T-helper 1 cell (primary cell): ENCODE data around the gene MEIOSIN.
"Not testable (repeated sequence)": the region's sequence is repeated elsewhere in the genome, so short reads cannot be mapped to it uniquely, and the experiment has no call there.

Source experiments
- DNase-seq, 5 donors: peaks; one replicate each; pipeline ENCODE4 v3.0.0-alpha.2; 2012 to 2020

Gene MEIOSIN

DNA sequence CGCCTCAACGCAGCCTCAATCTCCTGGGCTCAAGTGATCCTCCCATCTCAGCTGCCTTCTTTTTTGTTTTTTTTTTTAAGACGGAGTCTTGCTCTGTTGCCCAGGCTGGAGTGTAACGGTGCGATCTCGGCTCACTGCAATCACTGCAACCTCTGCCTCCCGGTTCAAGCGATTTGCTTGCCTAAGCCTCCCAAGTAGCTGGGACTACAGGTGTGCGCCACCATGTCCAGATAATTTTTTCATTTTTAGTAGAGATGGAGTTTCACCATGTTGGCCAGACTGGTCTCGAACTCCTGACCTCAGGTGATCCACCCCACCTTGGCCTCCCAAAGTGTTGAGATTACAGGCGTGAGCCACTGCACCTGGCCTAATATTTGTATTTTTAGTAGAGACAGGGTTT is 13.2 kb upstream of the MEIOSIN start:
- DNase-seq, result not testable (repeated sequence)

DNA sequence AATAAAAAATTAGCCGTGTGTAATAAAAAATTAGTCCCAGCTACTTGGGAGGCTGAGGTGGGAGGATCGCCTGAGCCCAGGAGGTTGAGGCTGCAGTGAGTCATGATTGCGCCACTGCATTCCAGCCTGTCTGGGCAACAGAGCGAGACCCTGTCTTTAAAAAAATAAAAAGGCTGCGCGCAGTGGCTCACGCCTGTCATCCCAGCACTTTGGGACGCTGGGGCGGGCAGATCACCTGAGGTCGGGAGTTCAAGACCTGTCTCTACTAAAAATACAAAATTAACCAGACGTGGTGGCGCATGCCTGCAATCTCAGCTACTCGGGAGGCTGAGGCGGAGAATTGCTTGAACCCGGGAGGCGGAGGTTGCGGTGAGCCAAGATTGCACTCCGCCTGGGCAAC is 4.6 kb upstream of the MEIOSIN start:
- not testable (repeated sequence) for DNase-seq

DNA sequence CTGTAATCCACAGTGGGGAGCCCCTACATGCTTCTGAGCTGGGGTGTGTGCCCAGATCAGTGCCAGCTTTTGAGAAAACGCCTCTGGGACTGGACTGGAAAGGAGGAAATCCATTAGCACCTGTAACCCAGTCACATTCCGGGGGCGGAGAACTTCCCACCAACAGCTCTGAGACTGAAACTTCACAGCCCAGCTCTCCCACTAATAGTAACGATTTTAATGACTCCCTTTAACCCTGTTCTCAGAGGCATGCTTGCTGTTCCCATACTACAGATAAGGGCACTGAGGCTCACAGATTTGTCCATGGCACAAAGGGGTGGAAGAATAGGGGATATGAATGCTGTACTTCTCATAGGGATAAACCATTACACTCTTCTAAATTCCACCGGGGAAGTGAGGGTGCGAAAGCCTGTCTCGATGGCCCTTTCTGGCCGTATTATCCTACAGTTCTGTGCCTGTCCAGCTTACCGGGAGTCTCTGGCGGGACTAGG is 3.4 kb upstream of the MEIOSIN start:
- DNase-seq, result no peak

DNA sequence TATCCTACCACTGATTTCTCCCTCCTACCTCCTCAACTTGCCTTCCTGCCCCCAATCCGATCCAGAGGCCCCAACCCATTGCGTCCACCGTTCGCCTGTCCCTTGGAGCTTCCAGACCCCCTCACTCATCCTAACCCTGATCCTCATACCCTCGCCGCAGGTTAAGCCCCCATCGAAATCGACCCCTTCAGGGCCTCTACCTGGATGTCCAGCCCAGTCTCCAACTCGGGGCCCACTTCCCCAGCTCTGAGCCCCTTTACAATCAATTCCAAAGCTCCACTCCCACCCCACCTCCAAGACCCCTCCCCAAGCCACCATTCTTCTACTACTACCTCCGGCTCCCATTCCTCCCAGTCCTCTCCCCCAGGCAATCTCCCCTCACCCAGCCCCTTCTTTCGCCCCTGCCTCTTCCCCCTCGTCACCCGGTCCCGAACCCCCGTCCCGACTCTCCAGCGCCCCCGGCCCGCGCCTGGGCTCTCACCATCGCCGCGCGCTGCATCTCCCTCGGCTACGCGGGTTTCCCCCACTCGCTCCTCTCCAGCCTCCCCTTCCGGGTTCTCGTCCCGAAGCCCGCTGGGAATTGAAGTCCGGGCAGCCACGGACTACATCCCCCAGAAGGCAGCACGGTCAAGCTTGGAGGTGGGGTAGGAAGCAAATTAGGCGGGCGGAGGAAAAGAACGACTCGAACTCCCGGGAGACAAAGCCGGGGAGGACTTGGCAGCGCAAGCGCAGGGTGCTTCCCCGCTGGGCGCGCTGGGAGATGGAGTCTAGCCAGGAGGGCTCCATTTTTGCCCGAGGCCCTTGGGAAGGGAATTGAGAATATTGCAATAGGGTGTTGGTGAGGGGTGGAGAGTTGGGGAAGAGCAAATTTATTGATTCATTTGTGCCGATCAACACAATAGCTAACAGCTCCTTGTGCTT is 2.6 kb upstream of the MEIOSIN start, which contains the start of gene FBXO46:
Gene FBXO46 (minus strand): TSS at position 529 of the 921 bp plus-strand sequence. CDS start 17,401 bp downstream, outside the sequence.
- peak; percentile 80 to 94 (median 88) for DNase-seq

DNA sequence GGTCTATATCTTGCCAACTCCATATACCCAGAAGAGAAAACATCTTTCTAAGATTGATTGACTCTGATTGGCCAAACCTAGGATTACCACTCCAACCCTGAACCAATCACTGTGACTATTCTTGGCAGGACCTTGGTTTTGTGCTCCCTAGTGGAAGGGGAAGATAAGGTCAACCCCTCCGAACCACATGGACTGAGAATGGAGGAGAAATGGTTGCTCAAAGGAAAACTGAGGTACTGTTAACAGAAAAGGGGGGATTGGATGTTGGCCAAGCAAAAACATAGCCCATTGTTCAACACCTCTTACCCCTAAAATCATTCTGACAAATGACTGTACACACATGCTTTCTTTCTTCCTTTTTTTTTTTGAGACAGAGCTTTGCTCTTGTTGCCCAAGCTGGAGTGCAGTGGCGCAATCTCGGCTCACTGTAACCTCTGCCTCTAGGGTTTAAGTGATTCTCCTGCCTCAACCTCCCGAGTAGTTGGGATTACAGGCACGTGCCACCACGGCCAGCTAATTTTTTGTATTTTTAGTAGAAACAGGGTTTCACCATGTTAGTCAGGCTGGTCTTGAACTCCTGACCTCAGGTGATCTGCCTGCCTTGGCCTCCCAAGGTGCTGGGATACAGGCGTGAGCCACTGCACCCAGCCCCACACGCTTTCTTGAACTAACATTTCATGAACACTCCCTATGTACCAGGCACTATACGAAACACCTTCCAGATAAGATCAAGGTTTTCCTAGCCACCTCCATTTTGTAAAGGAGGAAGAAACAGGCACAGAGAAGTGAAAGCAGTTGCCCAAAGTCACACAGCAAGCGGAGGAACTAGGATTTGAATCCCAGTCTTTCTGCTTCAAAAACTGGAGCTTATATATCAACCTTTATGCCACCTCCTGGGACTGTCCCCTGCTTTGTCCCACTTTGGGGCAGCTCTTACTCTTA is 6.5 kb downstream of the MEIOSIN start:
- no peak for DNase-seq

DNA sequence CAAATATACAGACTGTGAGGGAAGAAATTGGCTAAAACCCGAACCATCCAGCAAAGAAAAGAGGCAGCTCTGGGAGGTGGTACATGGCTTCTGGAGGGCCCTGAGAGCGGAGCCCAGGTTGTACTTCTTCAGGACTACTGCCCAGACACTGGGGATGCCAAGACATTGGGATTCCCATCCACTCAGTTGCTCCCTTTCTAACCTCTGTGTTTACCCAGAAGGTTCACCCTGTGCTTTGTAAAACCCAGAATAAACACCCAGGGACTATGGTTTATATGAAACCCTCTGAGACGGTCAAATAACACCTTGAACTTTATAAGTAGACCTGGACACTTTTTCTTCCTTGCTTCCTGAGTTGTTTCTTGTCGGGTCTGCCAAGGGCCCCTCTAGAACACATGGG is 9.7 kb downstream of the MEIOSIN start:
- no peak for DNase-seq

DNA sequence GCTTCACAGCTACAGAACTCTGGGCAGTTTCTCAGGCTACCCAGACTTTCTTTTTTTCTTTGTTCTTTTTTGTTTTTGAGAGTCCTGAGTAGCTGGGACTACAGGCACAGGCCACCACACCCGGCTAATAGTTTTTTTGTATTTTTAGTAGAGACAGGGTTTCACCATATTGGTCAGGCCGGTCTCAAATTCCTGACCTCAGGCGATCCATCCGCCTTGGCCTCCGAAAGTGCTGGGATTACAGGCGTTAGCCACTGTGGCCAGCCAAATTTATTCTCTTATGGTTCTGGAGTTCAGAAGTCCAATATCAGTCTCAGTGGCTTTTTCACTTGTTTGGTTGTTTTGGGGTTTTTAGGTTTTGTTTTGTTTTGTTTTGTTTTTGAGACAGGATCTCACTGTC is 12.4 kb downstream of the MEIOSIN start:
- DNase-seq, result no peak

DNA sequence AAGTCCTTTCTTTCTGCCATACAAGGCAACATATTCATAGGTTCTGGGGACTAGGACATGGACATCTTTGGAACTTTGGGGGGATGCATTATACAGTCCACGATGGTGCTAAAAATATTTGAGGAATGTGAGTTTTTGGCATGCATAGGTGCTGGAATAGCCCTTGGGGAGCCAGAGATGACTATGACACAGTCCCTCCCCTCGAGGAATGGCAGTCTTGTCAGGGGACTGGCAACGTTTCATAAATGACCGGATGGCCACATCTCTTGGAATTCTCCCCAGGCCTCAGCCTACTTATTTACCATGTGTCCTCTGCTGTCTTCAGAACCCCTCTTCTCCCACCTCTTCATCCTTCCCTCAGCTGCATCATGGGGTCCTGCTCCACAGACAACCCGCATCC is 13.6 kb downstream of the MEIOSIN start:
- DNase-seq, result no peak

DNA sequence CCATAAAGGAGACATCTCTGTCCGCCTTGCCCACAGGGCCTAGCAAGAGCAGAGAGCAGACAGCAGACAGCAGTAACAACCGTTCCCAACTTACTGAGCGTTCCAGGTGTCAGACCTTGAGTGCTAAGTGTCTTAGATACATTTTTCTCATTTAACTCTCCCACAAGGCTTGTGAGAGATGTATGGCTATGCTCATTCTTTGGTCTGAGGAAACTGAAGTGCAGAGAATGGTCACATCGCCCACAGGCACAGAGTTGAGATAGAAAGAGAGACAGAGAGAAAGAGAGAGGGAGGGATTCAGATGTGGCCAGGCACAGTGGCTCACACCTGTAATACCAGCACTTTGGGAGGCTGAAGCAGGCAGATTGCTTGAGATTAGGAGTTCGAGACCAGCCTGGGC is 14.3 kb downstream of the MEIOSIN start:
- no peak for DNase-seq

DNA sequence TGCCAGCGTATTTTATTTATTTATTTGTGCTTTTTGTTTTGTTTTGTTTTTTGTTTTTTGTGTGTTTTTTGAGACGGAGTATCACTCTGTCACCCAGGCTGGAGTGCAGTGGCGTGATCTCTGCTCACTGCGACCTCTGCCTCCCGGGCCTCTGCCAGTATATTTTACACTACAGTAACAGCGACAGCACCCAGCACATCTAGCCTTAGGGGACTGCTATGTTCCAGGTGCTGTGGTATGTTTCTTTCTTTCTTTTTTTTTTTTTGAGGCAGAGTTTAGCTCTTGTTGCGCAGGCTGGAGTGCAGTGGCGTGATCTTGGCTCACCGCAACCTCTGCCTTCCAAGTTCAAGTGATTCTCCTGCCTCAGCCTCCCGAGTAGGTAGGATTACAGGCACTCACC is 18.2 kb downstream of the MEIOSIN start:
- DNase-seq, result not testable (repeated sequence)

DNA sequence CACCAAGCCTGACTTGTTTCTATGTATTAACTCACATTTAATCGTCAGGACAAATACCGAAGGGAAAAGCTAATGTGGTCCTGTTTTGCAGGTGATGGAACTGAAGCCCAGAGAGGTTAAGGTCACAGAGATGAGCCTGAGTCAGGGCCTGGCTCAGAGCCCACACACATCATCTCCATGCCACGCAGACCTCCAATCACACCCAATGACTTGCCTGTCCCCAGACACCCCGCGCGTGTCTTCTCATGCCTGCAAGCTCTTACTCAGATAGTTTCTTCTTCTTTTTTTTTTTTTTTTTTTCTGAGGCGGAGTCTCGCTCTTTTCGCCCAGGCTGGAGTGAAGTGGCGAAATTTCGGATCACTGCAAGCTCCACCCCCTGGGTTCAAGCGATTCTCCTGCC is 19.4 kb downstream of the MEIOSIN start:
- no peak for DNase-seq

DNA sequence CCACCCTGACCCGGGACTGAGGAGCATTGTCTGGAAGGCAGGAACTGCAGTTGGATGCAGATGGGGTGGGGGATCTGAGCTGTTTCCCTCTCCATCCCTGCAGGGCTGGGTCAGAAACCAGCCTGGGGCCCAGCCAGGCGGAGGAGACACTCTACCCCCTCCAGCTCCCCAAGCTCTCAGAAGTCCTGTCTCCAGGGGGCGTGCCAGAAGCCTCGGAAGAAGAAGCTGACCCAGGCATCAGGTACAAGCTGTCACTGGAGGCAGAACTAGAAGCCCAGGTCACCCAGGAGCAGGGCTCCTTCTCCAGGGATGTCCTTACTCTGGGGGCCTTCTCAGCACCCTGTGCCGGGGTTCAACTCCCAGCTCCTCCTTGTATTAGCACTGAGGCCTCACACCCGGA is 20.3 kb downstream of the MEIOSIN start:
- DNase-seq, result no peak

DNA sequence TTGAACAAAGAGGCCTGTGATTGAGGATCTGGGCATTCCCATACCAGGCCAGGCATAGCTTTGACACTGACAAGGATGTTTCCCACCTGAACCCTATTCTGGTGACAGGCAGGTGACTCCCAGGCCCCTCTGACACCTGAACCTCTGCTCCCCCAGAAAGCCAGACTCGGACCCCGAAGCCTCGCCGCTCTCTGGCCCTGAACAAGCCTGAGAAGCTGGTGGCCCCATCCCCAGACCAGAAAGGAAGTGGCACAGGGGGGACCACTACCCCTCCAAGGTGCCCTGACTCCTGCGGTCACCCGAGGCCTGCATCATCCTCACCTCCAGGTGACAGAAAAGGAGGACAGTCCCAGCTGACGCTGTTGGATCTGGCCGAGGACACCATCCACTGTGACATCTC is 21.1 kb downstream of the MEIOSIN start:
- DNase-seq, result no peak

DNA sequence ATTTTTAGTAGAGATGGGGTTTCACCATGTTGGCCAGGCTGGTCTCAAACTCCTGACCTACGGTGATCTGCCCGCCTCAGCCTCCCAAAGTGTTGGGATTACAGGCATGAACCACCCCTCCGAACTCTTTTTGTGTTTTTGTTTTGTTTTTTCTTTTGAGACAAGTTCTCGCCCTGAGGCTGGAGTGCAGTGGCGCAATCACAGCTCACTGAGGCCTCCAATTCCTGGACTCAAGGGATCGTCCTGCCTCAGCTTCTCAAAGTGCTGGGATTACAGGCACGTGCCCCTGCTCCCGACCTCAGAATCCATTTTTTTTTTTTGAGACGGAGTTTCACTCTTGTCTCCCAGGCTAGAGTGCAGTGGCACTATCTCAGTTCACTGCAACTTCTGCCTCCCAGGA is 24.5 kb downstream of the MEIOSIN start:
- DNase-seq, result no peak

DNA sequence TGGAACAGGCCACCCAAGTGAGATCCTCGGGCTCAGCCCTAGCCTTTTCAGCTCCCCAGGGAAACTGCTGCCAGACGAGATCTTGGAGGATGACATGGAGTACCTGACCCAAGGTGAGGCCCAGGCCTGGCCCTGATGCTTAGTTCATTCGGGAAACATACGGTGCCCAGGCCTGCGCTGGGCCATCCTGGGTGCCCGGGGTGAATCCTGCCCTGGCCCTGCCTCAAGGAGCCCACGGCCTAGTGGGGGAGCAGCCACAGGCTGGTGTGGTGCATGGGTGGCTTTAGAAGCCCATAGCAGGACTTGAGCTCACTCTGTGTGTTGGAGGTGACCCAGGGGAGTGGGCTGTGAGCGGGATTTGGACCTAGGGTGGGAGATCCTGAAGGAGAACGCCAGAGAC is 25.7 kb downstream of the MEIOSIN start:
- DNase-seq, result no peak

DNA sequence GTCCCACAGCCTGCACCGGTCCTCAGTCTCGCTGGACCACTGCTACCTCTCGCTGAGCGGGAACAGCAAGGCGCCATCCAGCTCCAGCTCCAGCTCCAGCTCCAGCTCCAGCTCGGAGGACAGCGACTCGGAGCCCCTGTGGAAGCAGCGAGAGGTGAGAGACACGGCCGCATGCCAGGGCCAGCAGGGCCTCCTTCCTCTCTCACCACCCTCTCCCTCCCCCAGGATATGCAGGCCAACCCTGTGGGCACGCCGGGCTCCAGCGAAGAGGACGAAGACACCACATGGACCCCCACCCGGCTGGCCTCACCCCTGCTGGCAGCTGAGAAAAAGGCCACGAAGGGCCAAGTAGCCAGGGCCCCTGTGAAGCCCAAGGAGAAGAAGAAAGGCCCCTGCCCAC is 28.5 kb downstream of the MEIOSIN start:
- DNase-seq, result no peak

DNA sequence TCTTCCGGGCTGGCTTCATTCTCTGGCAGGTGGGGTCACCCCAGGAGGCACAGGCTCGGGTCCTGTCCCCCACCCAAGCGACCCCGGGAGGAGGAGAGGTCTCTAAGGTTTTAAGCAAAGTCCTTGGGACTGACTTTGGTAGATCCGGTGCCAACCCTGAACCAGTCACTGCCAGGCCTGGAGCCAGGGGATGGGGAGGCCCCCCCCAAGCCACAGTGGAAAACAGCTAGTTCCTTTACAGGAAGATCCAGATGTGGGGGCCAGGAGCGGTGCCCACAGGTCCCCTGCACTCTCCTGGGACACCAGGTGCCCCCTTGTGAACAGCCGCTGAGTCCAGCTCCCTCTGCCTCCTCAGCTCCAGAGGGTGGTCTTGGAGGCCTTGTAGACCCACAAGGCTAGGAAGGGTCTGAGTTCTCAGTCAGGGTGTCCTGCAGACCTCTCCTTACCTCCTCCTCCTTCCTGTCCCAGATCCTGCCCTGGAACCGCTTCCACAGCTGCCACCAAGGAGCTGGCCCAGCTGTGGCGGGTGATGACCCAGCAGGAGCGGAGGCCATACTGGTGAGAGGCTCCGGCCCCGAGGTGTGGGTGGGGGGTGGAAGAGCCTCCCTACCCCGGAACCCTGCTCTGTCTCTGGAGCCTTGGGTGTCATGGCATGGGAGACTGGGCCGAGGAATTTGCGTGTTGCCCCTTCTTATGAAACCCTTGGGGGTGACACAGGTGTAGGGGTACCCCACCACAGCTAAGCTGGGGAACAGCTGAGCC is 29.8 kb downstream of the MEIOSIN start:
- DNase-seq, result no peak

DNA sequence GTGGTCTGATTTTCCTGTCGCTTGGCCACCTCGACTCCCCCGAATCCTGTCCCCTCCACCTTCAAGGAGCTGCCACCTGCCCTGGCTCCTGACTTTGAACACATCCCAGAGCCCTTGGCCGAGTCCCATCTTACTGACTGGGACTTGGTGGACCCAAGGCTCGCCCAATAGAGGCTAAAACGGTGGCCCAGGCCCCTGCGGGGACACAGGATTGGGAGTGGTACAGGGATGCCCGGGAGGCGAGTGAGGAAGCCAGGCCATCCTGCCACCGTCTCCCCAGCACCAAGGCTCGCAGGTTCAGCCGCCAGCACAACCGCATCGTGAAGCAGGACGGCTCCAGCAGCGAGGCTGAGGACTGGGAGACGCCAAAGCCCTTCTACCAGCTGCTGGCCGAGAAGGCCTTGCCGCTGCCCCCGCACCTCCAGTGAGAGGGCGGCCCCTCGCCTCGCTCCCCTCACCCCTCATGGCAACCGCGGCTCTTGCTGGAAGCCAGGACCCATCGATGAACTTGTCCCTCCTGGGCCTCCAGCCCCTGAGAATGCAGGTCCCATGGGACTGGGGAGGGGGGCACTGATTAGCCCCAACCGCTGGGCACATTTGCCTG is 30.6 kb downstream of the MEIOSIN start:
- no peak for DNase-seq

DNA sequence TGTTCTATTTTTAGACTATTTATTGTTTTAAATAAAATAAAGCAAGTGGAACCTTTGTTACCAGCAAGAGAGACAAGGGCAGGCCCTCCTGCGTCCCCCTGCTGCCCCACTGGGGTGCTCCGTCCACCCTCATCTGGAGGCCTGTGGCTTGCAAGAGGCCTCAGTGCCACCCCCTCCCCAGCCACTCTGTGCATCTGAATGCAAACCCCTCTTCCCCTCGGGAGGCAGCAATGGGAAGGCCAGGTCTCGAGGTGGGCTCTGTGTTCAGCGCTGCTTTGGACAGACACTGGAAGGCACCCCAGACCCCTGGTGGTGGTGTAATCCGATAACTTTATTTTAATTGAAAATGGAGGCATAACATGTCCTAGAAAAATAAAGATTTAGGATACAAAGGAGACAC is 31.2 kb downstream of the MEIOSIN start:
- no peak for DNase-seq

DNA sequence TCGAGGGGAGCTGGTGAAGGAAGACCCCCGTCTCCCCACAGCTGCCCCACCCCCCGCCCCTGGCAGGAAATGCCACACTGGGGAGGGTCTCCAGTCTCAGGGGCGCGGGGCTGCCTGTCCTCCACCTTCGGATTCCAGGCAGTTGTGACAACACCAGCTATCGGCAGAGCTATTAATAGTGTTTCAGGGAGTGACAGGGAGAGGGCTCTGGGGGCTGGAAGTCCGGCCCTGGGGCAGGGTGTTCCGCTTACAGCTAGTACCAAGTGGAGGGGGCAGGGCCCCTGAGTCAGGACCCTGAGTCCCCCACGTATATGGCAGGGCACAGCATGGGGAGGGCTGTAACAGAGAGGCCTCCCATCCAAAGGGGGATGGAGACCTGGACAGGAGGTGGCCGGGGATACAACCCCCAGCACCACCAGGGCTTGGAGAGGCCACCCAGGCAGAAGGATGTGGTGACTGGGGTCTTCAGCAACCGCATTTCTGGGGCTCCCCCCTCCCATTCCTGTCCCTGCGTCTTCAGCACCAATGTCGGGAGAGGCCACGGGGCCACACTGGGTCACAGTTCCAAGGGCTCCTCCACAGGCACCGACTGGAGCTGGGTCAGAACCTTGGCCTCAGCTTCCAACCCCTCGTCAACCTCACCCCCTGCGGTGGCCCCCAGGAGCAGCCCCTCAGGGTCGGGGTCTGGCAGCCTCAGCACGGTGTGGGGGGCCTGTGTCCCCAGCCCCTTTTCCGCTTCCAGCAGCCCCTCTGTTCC is 31.9 kb downstream of the MEIOSIN start:
- DNase-seq, result no peak

DNA sequence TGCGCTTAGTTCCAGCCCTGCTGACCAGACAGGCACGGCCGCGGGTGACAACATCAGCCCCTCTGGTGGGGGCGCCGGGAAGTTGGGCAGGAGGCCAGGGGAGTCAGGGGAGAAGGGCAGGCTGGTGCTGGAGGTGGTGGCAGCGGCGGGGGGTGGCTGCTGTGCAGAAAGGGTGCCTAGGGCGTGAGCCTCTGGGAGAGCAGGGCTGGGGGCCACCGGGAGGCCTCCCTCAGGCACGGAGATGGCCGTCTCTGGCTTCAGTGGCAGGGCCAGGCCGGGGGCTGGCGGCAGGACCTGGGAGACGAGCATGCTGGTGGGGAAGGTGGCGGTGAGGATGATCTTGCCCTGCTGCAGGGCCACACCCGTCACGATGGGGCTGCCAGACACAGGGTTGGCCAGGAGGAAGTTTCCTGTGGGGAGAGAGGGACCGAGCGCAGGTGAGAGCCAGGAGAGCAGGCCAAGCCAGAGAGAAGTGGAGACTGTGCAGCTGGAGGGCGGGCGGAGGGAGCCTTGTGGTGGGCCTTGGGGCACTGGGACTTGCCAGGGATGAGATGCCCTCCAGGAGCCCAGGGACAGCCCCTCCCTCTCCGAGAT is 32.6 kb downstream of the MEIOSIN start:
- no peak for DNase-seq
